Panc1 (cell line): Measurements from ENCODE around the gene AFG1L.

Experiments
- POLR2AphosphoS5 ChIP-seq: IDR thresholded peaks from 2 replicates; pipeline ENCODE4 v1.6.1; 2012; ENCODE audit warnings: mild to moderate bottlenecking, low read depth, low read length, moderate library complexity
- SIN3A ChIP-seq: IDR thresholded peaks from 2 replicates; pipeline ENCODE4 v1.6.1; 2012; ENCODE audit warnings: low read depth, mild to moderate bottlenecking, low read length, moderate library complexity, borderline replicate concordance; ENCODE audit not compliant: insufficient read depth
- TF ChIP-seq, protein P1 (sequence below): fragments of 450-650 bp; IDR thresholded peaks from 2 replicates; pipeline ENCODE4 v1.5.1; 2017; ENCODE audit warnings: mild to moderate bottlenecking

- TF ChIP-seq, protein P1, sequence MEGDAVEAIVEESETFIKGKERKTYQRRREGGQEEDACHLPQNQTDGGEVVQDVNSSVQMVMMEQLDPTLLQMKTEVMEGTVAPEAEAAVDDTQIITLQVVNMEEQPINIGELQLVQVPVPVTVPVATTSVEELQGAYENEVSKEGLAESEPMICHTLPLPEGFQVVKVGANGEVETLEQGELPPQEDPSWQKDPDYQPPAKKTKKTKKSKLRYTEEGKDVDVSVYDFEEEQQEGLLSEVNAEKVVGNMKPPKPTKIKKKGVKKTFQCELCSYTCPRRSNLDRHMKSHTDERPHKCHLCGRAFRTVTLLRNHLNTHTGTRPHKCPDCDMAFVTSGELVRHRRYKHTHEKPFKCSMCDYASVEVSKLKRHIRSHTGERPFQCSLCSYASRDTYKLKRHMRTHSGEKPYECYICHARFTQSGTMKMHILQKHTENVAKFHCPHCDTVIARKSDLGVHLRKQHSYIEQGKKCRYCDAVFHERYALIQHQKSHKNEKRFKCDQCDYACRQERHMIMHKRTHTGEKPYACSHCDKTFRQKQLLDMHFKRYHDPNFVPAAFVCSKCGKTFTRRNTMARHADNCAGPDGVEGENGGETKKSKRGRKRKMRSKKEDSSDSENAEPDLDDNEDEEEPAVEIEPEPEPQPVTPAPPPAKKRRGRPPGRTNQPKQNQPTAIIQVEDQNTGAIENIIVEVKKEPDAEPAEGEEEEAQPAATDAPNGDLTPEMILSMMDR: no peak
- TF ChIP-seq SIN3A (no peak), POLR2AphosphoS5 (no peak)
These were observed 29.0 kb downstream of the AFG1L start for GRCh38 chr6:108323710-108324466.
